Neuronal stem cell (in vitro differentiated cells): ENCODE results near the gene TNFAIP2.
A peak's percentile ranks its signal among the peaks of the same experiment; 100 is the strongest.
"Not testable (repeated sequence)": the region's sequence is repeated elsewhere in the genome, so short reads cannot be mapped to it uniquely, and the experiment has no call there.

Source experiments
- DNase-seq: peaks from one replicate; pipeline ENCODE4 v3.0.0-alpha.2; 2013; ENCODE audit warnings: low spot score
- H2AFZ ChIP-seq: one replicate; pipeline ENCODE4 v1.6.1; 2013; ENCODE audit warnings: mild to moderate bottlenecking, low read length, inconsistent platforms
- H2AK5ac ChIP-seq: 2 replicates; pipeline ENCODE4 v1.6.1; 2013; ENCODE audit warnings: low read depth, mild to moderate bottlenecking, inconsistent platforms, low read length, moderate library complexity, mixed read lengths
- H2BK120ac ChIP-seq: 2 replicates; pipeline ENCODE4 v1.6.1; 2013; ENCODE audit warnings: low read depth, mild to moderate bottlenecking, inconsistent platforms, low read length, moderate library complexity, mixed read lengths
- H2BK12ac ChIP-seq: one replicate; pipeline ENCODE4 v1.6.1; 2013; ENCODE audit warnings: low read length, inconsistent platforms
- H2BK15ac ChIP-seq: 2 replicates; pipeline ENCODE4 v1.6.1; 2013; ENCODE audit warnings: mild to moderate bottlenecking, low read length, inconsistent platforms, mixed read lengths
- H2BK5ac ChIP-seq: one replicate; pipeline ENCODE4 v1.6.1; 2013; ENCODE audit warnings: inconsistent platforms, mild to moderate bottlenecking, low read length, moderate library complexity
- H3K14ac ChIP-seq: one replicate; pipeline ENCODE4 v1.6.1; 2013; ENCODE audit warnings: low read length, inconsistent platforms
- H3K18ac ChIP-seq: 2 replicates; pipeline ENCODE4 v1.6.1; 2013; ENCODE audit warnings: low read length, inconsistent platforms
- H3K23ac ChIP-seq: 2 replicates; pipeline ENCODE4 v1.6.1; 2013; ENCODE audit warnings: low read depth, mild to moderate bottlenecking, mixed read lengths, low read length, inconsistent platforms; ENCODE audit not compliant: poor library complexity
- H3K27ac ChIP-seq: replicated peaks from 3 replicates; pipeline ENCODE4 v1.5.1; 2013; ENCODE audit warnings: low read length, inconsistent platforms
- H3K27me3 ChIP-seq, 3 experiments: 2 replicates each; pipeline ENCODE4 v1.6.1; 2013; ENCODE audit warnings: low read length in 3 of 3, mild to moderate bottlenecking in 2 of 3, inconsistent platforms in 1 of 3, low read depth in 1 of 3, mixed read lengths in 1 of 3, moderate library complexity in 1 of 3; ENCODE audit not compliant: control insufficient read depth in 3 of 3, insufficient read depth in 3 of 3
- H3K36me3 ChIP-seq, 2 donors: replicated peaks in 1 of 2; 2 replicates each; pipeline ENCODE4 v1.6.1; 2013; ENCODE audit warnings: low read length in 2 of 2; ENCODE audit not compliant: control insufficient read depth in 2 of 2, insufficient read depth in 2 of 2
- H3K4ac ChIP-seq: 2 replicates; pipeline ENCODE4 v1.6.1; 2013; ENCODE audit warnings: inconsistent platforms, mild to moderate bottlenecking, low read length, moderate library complexity
- H3K4me1 ChIP-seq, 2 donors: 1 replicate in 1 of 2; 2 replicates in 1 of 2; pipeline ENCODE4 v1.6.1; 2013; ENCODE audit warnings: low read length in 2 of 2, low read depth in 1 of 2; ENCODE audit not compliant: control insufficient read depth in 2 of 2, insufficient read depth in 1 of 2
- H3K4me2 ChIP-seq: one replicate; pipeline ENCODE4 v1.6.1; 2013; ENCODE audit warnings: mild to moderate bottlenecking, low read length, inconsistent platforms; ENCODE audit not compliant: insufficient read depth, poor library complexity, severe bottlenecking
- H3K4me3 ChIP-seq, 2 donors: 2 replicates each; pipeline ENCODE4 v1.5.1; 2013; ENCODE audit warnings: low read length in 2 of 2, mild to moderate bottlenecking in 2 of 2, inconsistent platforms in 1 of 2, moderate library complexity in 1 of 2
- H3K79me1 ChIP-seq: one replicate; pipeline ENCODE4 v1.6.1; 2013; ENCODE audit warnings: low read depth, mild to moderate bottlenecking, inconsistent platforms, low read length, moderate library complexity
- H3K9ac ChIP-seq: one replicate; pipeline ENCODE4 v1.6.1; 2013; ENCODE audit warnings: mild to moderate bottlenecking, low read depth, low read length, inconsistent platforms; ENCODE audit not compliant: poor library complexity
- H3K9me3 ChIP-seq, 2 donors: replicated peaks in 1 of 2; 2 replicates each; pipeline versions ENCODE3 to v1.6.1; 2013; ENCODE audit warnings: low read length in 2 of 2, mild to moderate bottlenecking in 2 of 2, inconsistent platforms in 1 of 2, low read depth in 1 of 2, mixed read lengths in 1 of 2, moderate library complexity in 1 of 2; ENCODE audit not compliant: control insufficient read depth in 2 of 2, insufficient read depth in 1 of 2
- H4K8ac ChIP-seq: one replicate; pipeline ENCODE4 v1.6.1; 2013; ENCODE audit warnings: low read depth, mild to moderate bottlenecking, inconsistent platforms, low read length, moderate library complexity
- H4K91ac ChIP-seq: one replicate; pipeline ENCODE4 v1.6.1; 2013; ENCODE audit warnings: low read length, low read depth, mild to moderate bottlenecking, inconsistent platforms; ENCODE audit not compliant: poor library complexity
- WGBS, 2 donors: extraction: QIAGEN DNeasy Blood & Tissue Kit; methylation state at CpG; one replicate each; pipeline ENCODE4 v1.1.7; 2013; ENCODE audit warnings: missing lambda C conversion rate in 2 of 2, mixed read lengths in 1 of 2; ENCODE audit not compliant: insufficient read length in 2 of 2, insufficient replicate concordance in 1 of 2; ENCODE audit errors: extremely low coverage in 2 of 2; 5-methylcytosine and 5-hydroxymethylcytosine counted together

TNFAIP2 gene

GRCh38 chr14:103165323-103165722 is 42.1 kb downstream of the TNFAIP2 start:
- Histone ChIP-seq H3K27ac (no peak overlapping the region), H2AK5ac (no peak overlapping the region), H3K4ac (no peak overlapping the region), H3K79me1 (no peaks in the 10 kb centered on the region), H3K4me1 (no peaks in the 10 kb centered on the region), H3K4me3 (no peak overlapping the region), H2BK12ac (no peak overlapping the region), H3K9ac (no peak overlapping the region), H3K18ac (no peak overlapping the region), H3K27me3 (peaks cover 0 to 8% (median 0%) of the 10 kb centered on the region in 3 experiments), H2BK15ac (no peak overlapping the region), H2AFZ (no peak overlapping the region), H2BK120ac (no peak overlapping the region), H2BK5ac (peak overlapping the region; percentile 83), H3K9me3 (peaks cover 0 to 3% of the 10 kb centered on the region in 2 donors), H4K91ac (no peak overlapping the region), H3K4me2 (no peak overlapping the region), H3K23ac (no peak overlapping the region), H4K8ac (no peak overlapping the region), H3K14ac (no peak overlapping the region), H3K36me3 (no peaks in the 10 kb centered on the region)
- DNase-seq: no peak
- WGBS, 2 donors: no CpG with 5 or more reads among the region's 6 CpGs

- peaks cover 3 to 5% of the 10 kb centered on the region in 2 donors for H3K9me3 ChIP-seq
- H2BK12ac ChIP-seq: no peak overlapping the region
- no peak overlapping the region for H4K8ac ChIP-seq
- WGBS, 2 donors: no CpG with 5 or more reads among the region's 6 CpGs
- H3K4me1 ChIP-seq: no peaks in the 10 kb centered on the region
- no peak overlapping the region for H3K4me2 ChIP-seq
- DNase-seq: no peak
- H2AK5ac ChIP-seq: no peak overlapping the region
- H3K27ac ChIP-seq: no peak overlapping the region
- no peak overlapping the region for H4K91ac ChIP-seq
- H3K4me3 ChIP-seq: no peak overlapping the region
- H2BK120ac ChIP-seq: no peak overlapping the region
- no peak overlapping the region for H2BK15ac ChIP-seq
- H3K18ac ChIP-seq: no peak overlapping the region
- no peaks in the 10 kb centered on the region for H3K27me3 ChIP-seq
- no peak overlapping the region for H3K23ac ChIP-seq
- no peak overlapping the region for H3K9ac ChIP-seq
- no peak overlapping the region for H3K14ac ChIP-seq
- no peaks in the 10 kb centered on the region for H3K36me3 ChIP-seq
- H2AFZ ChIP-seq: no peak overlapping the region
- H3K4ac ChIP-seq: no peak overlapping the region
- no peak overlapping the region for H2BK5ac ChIP-seq
- H3K79me1 ChIP-seq: no peaks in the 10 kb centered on the region
Measured at GRCh38 chr14:103169954-103170353, 46.7 kb downstream of the TNFAIP2 start.

DNA sequence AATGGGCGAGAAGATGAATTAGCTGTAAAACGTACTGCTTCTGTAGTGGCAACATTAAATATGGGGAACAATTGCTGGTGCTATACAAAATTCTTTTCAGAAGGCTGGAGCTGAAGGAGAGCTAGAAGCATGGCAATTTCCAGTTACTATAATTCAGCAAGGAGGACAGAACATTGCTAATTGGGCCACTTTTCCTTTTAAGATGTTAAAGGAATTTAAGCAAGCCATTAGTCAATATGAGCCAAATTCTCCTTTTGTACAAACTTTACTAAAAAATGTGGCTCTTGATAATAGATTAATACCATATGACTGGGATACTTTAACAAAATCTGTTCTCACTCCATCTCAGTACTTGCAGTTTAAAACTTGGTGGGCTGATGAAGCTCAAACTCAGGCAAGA is 47.9 kb downstream of the TNFAIP2 start:
- peaks cover 10 to 12% of the 10 kb centered on the region in 2 donors for H3K9me3 ChIP-seq
- not testable (repeated sequence) for H3K18ac ChIP-seq, H3K4ac ChIP-seq, H3K36me3 ChIP-seq, H3K27me3 ChIP-seq, H2BK5ac ChIP-seq, H2BK12ac ChIP-seq, H4K91ac ChIP-seq, DNase-seq, H2BK15ac ChIP-seq, H3K4me3 ChIP-seq, H3K23ac ChIP-seq, H2BK120ac ChIP-seq, H4K8ac ChIP-seq, H3K14ac ChIP-seq, H2AK5ac ChIP-seq, H3K9ac ChIP-seq, H2AFZ ChIP-seq, H3K4me1 ChIP-seq, H3K4me2 ChIP-seq, H3K27ac ChIP-seq, H3K79me1 ChIP-seq
- no CpG with 5 or more reads among the region's 2 CpGs for WGBS, 2 donors

GRCh38 chr14:103172921-103173320 is 49.7 kb downstream of the TNFAIP2 start:
- no peak overlapping the region for H2BK12ac ChIP-seq
- no peak overlapping the region for H3K18ac ChIP-seq
- no peak for DNase-seq
- H3K14ac ChIP-seq: no peak overlapping the region
- H3K9me3 ChIP-seq: peaks cover 10 to 12% of the 10 kb centered on the region in 2 donors
- H4K8ac ChIP-seq: no peak overlapping the region
- no CpG with 5 or more reads among the region's 5 CpGs for WGBS, 2 donors
- no peak overlapping the region for H4K91ac ChIP-seq
- no peaks in the 10 kb centered on the region for H3K79me1 ChIP-seq
- H3K4me3 ChIP-seq: no peak overlapping the region
- H3K4me1 ChIP-seq: no peaks in the 10 kb centered on the region
- H3K27ac ChIP-seq: no peak overlapping the region
- no peak overlapping the region for H2BK15ac ChIP-seq
- H3K4ac ChIP-seq: no peak overlapping the region
- H3K23ac ChIP-seq: no peak overlapping the region
- no peaks in the 10 kb centered on the region for H3K27me3 ChIP-seq
- no peak overlapping the region for H3K4me2 ChIP-seq
- H2AK5ac ChIP-seq: no peak overlapping the region
- H2BK120ac ChIP-seq: no peak overlapping the region
- no peak overlapping the region for H2AFZ ChIP-seq
- no peak overlapping the region for H3K9ac ChIP-seq
- H2BK5ac ChIP-seq: no peak overlapping the region
- H3K36me3 ChIP-seq: no peaks in the 10 kb centered on the region
